ENCODE results near the gene FBXO27.

Gene FBXO27

DNA sequence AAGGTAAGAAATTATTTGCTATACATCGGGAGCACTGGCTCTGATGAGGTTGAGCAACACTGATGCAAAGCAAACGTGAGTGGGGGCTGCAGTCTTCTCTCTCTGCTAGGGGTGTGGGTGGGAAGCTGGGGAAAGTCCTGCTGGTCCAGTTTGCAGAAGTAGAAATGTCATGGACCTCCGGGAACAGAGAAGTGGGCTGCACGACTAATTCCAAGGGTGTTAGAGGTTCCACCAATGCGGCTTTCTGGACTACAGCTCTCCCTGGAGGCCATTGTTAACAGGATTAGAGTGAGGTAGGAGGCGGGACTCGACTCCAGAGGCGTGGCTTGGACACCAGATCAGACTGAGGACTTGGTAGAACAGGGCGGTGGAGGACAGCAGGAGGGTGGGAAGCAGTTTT, 5.7 kb upstream of the FBXO27 start:
- no peak overlapping the region for H3K27ac ChIP-seq (ENCODE audit: low read length)
- no peaks in the 10 kb centered on the region for H3K27me3 ChIP-seq (ENCODE audit: low read depth, low read length)
- TF ChIP-seq CTCF (IDR thresholded peaks at IDR 0.05; ENCODE audit: low read depth, low read length) (peak; percentile 57), EZH2phosphoT487 (IDR thresholded peaks at IDR 0.05; ENCODE audit: low read depth) (no peak)
- H3K4me3 ChIP-seq (ENCODE audit: low read length): peak overlapping the region; percentile 54
- H3K9me3 ChIP-seq (ENCODE audit: insufficient read depth, low read length): 0 out of 2 replicates have a peak, but pooled peaks cover 3% of the 10 kb centered on the region
- no peak overlapping the region for H3K9ac ChIP-seq (ENCODE audit: low read length)
- H3K79me2 ChIP-seq (ENCODE audit: low read length): no peaks in the 10 kb centered on the region
- H3K4me1 ChIP-seq (ENCODE audit: low read length): peaks cover 7% of the 10 kb centered on the region
- no peaks in the 10 kb centered on the region for H4K20me1 ChIP-seq (ENCODE audit: insufficient read depth, low read length)
- no peaks in the 10 kb centered on the region for H3K36me3 ChIP-seq (replicated peaks; ENCODE audit: low read depth, low read length)
- H2AFZ ChIP-seq (ENCODE audit: low read depth, low read length): peak overlapping the region; percentile 93; the same call in 1 of the 2 replicates
- H3K4me2 ChIP-seq (ENCODE audit: low read length): peak overlapping the region; percentile 72

DNA sequence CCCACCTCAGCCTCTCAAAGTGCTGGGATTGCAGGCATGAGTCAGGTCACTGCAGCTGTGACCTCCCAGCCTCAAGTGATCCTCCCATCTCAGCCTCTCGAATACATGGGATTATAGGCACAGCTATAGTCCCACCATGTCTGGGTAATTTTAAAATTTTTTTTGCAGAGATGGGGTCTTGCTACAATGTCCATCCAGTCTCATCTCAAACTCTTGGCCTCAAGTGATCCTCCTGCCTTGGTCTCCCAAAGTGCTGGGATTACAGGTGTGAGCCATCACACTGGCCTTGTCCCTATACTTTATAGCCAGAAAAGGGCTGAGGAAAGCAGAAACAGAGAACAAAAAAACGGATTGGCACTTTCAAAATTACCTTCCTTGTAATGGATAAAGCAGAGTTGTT, 4.8 kb upstream of the FBXO27 start:
- no peak overlapping the region for H2AFZ ChIP-seq (ENCODE audit: low read depth, low read length)
- H4K20me1 ChIP-seq (ENCODE audit: insufficient read depth, low read length): no peaks in the 10 kb centered on the region
- H3K4me2 ChIP-seq (ENCODE audit: low read length): no peak overlapping the region
- H3K4me3 ChIP-seq (ENCODE audit: low read length): no peak overlapping the region
- H3K36me3 ChIP-seq (replicated peaks; ENCODE audit: low read depth, low read length): no peaks in the 10 kb centered on the region
- TF ChIP-seq EZH2phosphoT487 (IDR thresholded peaks at IDR 0.05; ENCODE audit: low read depth): no peak
- TF ChIP-seq CTCF (IDR thresholded peaks at IDR 0.05; ENCODE audit: low read depth, low read length): no peak
- H3K27ac ChIP-seq (ENCODE audit: low read length): no peak overlapping the region
- 0 out of 2 replicates have a peak, but pooled peaks cover 3% of the 10 kb centered on the region for H3K9me3 ChIP-seq (ENCODE audit: insufficient read depth, low read length)
- no peak overlapping the region for H3K9ac ChIP-seq (ENCODE audit: low read length)
- H3K79me2 ChIP-seq (ENCODE audit: low read length): no peaks in the 10 kb centered on the region
- peaks cover 12% of the 10 kb centered on the region for H3K4me1 ChIP-seq (ENCODE audit: low read length)
- H3K27me3 ChIP-seq (ENCODE audit: low read depth, low read length): no peaks in the 10 kb centered on the region

DNA sequence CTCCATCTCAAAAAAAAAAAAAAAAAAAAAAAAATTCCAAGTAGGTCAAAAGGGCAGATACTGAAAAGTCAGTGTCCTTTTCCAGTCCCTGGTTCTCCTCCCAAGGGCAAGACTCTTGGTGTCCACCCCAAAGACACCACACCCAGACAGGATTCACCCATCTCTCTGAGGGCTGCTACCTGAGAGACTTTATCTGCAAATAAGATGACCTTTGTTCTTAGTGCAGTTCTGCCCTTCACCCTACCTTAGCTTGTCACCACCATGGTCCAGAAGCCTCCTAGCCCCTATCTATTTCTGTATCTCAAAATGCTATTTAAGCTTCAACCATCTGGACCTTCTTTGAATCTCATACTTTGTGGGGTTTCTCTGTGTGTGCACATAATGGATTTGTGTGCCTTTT, 4.2 kb upstream of the FBXO27 start:
- H3K9ac ChIP-seq (ENCODE audit: low read length): no peak overlapping the region
- H4K20me1 ChIP-seq (ENCODE audit: insufficient read depth, low read length): no peaks in the 10 kb centered on the region
- no peaks in the 10 kb centered on the region for H3K36me3 ChIP-seq (replicated peaks; ENCODE audit: low read depth, low read length)
- H3K4me1 ChIP-seq (ENCODE audit: low read length): peaks cover 12% of the 10 kb centered on the region
- H2AFZ ChIP-seq (ENCODE audit: low read depth, low read length): no peak overlapping the region
- no peak overlapping the region for H3K4me3 ChIP-seq (ENCODE audit: low read length)
- no peak overlapping the region for H3K27ac ChIP-seq (ENCODE audit: low read length)
- no peaks in the 10 kb centered on the region for H3K27me3 ChIP-seq (ENCODE audit: low read depth, low read length)
- no peak for TF ChIP-seq CTCF (IDR thresholded peaks at IDR 0.05; ENCODE audit: low read depth, low read length)
- no peak for TF ChIP-seq EZH2phosphoT487 (IDR thresholded peaks at IDR 0.05; ENCODE audit: low read depth)
- 0 out of 2 replicates have a peak, but pooled peaks cover 3% of the 10 kb centered on the region for H3K9me3 ChIP-seq (ENCODE audit: insufficient read depth, low read length)
- H3K79me2 ChIP-seq (ENCODE audit: low read length): no peaks in the 10 kb centered on the region
- no peak overlapping the region for H3K4me2 ChIP-seq (ENCODE audit: low read length)

DNA sequence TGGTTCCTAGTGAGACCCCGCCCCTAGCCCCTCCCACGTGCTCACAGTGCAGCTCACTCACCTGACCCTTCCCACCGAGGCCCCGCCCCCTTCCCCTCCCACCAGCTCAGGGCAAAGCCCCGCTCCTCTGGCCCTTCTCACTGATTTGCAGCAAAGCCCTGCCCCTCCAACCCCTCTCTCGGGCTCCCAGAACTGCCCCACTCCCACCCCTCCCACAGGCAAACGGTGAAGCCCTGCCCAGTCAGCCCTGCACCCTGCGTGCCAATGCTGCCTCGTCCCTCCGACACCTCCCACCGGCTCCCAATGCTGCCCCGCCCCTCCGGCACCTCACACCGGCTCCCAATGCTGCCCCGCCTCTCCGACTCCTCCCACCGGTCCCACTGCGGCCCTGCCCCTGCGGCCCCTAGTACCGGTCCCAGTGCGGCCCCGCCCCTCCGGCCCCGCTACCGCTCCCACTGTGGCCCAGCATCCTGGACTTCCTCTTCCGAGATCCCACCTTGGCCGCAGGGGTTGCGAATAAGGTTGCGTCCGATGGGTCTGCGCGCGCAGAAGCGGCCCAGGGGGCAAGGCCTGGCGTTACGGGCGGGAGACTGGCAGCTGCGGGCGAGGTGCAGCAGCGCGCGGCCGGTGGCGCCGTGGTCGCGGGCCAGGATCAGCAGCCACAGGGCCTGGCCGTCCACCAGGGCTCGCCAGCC, 834 bp downstream of the FBXO27 start:
- peak overlapping the region; percentile 95 for H3K9ac ChIP-seq (ENCODE audit: low read length)
- peak overlapping the region; percentile 91 for H3K4me3 ChIP-seq (ENCODE audit: low read length)

More for the DNA sequence above, 834 bp downstream of the FBXO27 start:
- peak overlapping the region; percentile 100 for H3K4me2 ChIP-seq (ENCODE audit: low read length)
- peaks cover 11% of the 10 kb centered on the region; the same call in 1 of the 2 replicates for H3K9me3 ChIP-seq (ENCODE audit: insufficient read depth, low read length)
- H3K27me3 ChIP-seq (ENCODE audit: low read depth, low read length): no peaks in the 10 kb centered on the region
- peaks cover 27% of the 10 kb centered on the region for H3K4me1 ChIP-seq (ENCODE audit: low read length)
- TF ChIP-seq CTCF (IDR thresholded peaks at IDR 0.05; ENCODE audit: low read depth, low read length) (no peak), EZH2phosphoT487 (IDR thresholded peaks at IDR 0.05; ENCODE audit: low read depth) (no peak)
- peaks cover 22% of the 10 kb centered on the region for H3K36me3 ChIP-seq (replicated peaks; ENCODE audit: low read depth, low read length)
- H3K27ac ChIP-seq (ENCODE audit: low read length): peak overlapping the region; percentile 77
- H4K20me1 ChIP-seq (ENCODE audit: insufficient read depth, low read length): no peaks in the 10 kb centered on the region
- peaks cover 10% of the 10 kb centered on the region; the same call in 1 of the 2 replicates for H3K79me2 ChIP-seq (ENCODE audit: low read length)
- H2AFZ ChIP-seq (ENCODE audit: low read depth, low read length): peak overlapping the region; percentile 39; the same call in 1 of the 2 replicates
